Measurements from ENCODE around the gene TNFSF15.

- TF ChIP-seq CTCF (IDR thresholded peaks at IDR 0.05) = no peak
- no peak for TF ChIP-seq POLR2A (IDR thresholded peaks at IDR 0.05)
Measured at GRCh38 chr9:114813717-114814418, 8.0 kb upstream of the TNFSF15 start.

Measured in ovary (tissue), 3 donors.